LNCAP (cell line): ENCODE data around the gene PHLPP2.

Experiments
- TF ChIP-seq, protein P1 (sequence below): fragments of 450-650 bp; IDR thresholded peaks from 2 replicates; pipeline ENCODE4 v1.5.1; 2017; ENCODE audit warnings: mild to moderate bottlenecking

Gene PHLPP2

DNA sequence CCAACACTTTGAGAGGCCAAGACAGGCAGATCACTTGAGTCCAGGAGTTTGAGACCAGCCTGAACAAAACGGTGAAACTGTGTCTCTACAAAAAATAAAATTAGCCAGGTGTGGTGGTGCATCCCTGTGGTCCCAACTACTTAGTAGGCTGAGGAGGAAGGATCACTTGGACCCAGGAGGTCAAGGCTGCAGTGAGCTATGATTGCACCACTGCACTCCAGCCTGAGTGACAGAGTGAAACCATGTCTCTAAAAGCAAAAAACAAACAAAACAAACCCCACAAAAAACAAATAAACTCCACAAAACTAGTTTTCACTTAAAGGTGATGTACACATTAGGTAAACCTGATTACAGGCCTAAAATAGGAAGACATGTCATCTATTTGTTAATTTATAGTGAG lies 58.2 kb downstream of the PHLPP2 start:
- TF ChIP-seq, protein P1, sequence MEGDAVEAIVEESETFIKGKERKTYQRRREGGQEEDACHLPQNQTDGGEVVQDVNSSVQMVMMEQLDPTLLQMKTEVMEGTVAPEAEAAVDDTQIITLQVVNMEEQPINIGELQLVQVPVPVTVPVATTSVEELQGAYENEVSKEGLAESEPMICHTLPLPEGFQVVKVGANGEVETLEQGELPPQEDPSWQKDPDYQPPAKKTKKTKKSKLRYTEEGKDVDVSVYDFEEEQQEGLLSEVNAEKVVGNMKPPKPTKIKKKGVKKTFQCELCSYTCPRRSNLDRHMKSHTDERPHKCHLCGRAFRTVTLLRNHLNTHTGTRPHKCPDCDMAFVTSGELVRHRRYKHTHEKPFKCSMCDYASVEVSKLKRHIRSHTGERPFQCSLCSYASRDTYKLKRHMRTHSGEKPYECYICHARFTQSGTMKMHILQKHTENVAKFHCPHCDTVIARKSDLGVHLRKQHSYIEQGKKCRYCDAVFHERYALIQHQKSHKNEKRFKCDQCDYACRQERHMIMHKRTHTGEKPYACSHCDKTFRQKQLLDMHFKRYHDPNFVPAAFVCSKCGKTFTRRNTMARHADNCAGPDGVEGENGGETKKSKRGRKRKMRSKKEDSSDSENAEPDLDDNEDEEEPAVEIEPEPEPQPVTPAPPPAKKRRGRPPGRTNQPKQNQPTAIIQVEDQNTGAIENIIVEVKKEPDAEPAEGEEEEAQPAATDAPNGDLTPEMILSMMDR = no peak

DNA sequence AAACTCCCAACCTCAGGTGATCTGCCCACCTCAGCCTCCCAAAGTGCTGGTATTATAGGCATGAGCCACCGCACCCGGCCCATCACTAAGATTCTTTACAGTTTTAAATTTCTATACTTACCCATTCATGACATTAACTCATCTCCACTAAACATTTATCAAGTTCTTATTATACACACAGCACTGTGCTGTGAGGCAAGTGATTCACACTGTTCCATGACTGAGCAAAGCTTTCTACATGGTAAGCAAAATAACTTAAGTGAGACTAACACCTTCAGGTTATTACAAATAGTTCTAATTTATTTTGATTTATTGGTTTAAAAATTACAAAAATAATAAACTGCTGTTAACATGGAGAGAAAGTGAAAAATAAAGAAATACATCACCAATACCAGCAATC lies 65.0 kb downstream of the PHLPP2 start:
- TF ChIP-seq, protein P1 = no peak

DNA sequence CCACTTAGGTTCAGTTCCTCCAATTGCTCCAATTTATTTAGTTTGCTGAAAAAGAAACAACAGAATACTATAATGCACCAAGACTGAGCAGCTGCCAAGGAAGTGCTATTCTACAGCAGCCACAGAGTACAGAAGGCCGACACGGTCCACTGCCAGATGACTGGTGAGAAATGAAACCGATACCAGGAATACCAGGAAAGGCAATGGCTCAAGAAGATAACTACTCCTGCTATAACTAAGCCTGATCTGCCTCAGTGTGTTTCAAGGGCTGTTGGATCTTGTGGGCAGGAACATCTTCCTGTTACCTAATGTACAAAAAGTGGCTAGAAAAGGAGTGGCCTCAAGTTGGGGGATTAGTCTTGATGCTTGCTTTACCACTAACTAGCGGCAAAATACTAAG lies 65.7 kb downstream of the PHLPP2 start:
- TF ChIP-seq, protein P1 = no peak

DNA sequence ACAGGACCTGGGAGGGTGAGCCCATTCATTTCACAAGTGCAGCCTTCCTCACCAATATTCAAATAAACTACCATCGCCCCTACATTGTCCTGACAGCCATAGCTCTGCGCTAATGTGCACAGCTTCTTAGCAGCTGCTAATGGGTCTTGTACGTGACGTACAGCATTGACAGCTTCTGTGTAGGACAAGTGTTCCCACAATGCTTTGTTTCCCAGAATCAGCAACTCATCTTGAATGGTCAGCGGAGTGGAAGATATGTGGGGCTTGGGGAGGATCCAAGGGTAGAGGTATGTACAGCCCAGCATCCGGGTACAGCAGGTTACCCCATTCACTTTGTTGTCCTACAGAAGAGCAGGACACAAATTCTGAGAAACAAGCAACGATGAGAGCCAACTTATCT lies 74.8 kb downstream of the PHLPP2 start:
- TF ChIP-seq, protein P1 = no peak

DNA sequence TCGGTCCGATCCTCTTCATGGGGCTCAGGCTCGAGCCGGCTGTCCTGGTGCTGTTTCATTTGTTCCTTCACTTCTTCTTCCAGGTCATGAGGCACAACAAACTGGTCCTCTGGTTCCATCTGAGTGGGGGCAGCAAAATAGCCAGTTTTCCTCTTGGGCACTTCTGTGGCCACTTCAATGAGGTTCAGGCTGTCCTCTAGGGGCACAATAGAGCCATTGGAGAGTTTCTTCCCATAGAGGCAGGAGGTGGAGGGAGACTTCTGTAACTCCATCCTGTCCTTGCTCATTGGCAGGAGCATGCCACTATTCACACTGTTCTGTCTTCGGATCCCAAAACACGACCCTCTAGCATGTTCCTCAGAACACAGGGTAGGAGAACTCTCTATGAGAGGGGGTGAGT lies 75.6 kb downstream of the PHLPP2 start:
- TF ChIP-seq, protein P1 = peak; percentile 46

DNA sequence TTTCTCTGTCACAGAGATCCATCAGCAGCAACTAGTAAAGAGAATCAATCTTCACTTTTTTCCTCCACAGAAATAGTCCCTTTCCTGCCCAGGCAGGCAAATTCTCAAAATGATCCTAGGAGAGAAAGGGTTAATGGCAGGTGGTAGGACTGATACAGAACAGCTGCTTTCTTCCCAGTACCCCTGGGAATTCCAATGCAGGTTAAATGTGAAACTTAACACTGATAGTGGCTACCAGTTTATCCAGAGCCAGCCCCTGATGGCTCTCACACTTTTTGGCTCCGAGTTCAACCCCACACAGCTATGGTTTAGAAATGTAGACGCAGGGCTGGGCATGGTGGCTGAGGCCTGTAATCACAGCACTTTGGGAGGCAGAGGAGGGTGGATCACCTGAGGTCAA lies 76.3 kb downstream of the PHLPP2 start:
- TF ChIP-seq, protein P1 = no peak

DNA sequence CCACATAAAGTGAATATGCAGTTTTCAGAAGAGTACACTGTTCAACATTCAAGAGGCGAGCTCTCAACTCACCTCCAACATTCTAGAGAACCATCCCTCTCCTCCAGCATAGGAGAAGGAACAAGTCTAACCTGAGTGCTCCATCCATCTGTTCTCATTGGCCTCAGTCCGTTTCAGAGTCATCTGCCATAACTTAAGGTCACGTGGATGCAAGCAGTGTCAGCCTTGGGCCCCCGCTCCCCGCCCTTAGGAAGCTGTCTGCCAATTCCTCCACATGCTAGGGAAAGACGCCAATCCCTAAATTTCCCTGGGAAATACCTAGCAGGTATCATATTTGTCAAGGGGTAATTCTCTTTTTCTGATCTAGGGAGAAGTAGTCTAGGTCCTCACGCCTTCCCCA lies 77.1 kb downstream of the PHLPP2 start:
- TF ChIP-seq, protein P1 = no peak

DNA sequence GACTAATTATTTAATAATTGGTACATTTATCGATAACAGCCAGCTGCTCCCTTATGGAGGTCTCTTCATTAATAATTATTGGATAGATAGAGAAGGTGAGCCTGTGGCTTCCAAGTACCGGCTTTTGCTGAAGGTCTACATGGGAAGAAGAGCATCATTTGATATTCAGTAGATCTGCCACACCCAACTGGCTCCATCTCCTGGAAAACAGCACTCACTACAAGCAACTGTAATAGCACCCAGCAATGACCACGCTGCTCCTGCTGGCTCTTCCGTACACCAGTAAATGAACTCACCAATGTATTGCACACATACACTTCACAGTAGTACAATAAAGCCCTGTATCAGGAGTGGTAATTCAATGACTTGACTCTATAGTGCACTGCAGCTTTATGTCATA lies 79.1 kb downstream of the PHLPP2 start:
- TF ChIP-seq, protein P1 = peak; percentile 51; the same call in 1 of the 2 replicates
